Esophagus mucosa (tissue), 1 donor: Measurements from ENCODE around the gene HOXD10. TPM values are rescaled to one million over a fixed set of nuclear protein-coding genes. Genes with fewer than 3 reads are reported as not detected.

Experiments
- ATAC-seq: fragments of 200-7000 bp; cut with Tn5 transposase; one replicate; pipeline ENCODE4 v1.9.1; 2020
- total RNA-seq: library from RNA; stranded (reverse); gene quantifications from one replicate; pipeline ENCODE4 v1.2.4, GENCODE V29; 2023
- donor health status: DM: yes; HTN: yes; CAD: no.

Gene HOXD10
- total RNA-seq, 1 donor from 2014 or later = 0.24 TPM

DNA sequence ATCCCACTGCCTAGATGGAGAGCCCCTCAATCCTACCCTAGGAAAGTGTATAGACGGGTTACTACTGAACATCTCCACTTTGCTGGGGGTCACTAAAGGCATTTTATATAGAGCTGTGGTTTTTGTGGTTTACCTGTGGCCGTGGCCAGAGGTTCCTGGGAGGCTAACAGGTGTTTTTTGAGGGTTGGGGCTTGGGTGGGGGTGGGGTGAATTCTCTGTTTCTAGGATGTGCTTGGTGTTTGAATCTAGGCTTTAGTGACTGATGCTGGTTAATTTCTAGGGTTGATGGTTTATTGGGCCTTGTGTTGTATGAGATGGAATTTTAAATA is 20.6 kb downstream of the HOXD10 start:
- ATAC-seq = no peak

DNA sequence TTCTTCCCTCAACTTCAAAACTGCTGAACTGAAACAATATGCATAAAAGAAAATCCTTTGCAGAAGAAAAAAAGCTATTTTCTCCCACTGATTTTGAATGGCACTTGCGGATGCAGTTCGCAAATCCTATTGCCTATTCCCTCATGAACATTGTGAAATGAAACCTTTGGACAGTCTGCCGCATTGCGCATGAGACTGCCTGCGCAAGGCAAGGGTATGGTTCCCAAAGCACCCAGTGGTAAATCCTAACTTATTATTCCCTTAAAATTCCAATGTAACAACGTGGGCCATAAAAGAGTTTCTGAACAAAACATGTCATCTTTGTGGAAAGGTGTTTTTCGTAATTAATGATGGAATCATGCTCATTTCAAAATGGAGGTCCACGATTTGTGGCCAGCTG is 21.3 kb downstream of the HOXD10 start:
- no peak for ATAC-seq

DNA sequence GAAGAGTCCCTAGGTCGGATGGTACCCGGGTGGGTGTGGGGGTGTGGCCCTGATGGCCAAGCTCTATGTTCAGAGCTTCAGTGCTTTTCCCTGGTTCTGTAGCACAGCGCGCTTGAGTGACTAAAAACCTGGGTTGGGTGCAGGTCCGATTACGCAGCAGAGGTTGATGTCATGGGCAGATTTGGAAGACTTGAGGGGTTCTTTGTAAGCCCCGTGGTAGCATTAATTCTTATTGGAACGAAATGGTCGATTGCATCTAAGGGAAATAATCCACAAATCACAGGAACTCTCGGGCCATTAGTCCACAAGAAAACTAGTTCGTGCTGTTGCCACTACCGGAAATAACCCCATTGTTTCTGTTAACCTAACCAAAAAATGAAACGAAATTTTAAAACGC is 21.9 kb downstream of the HOXD10 start:
- no peak for ATAC-seq

GRCh38 chr2:176138923-176139660 is 22.5 kb downstream of the HOXD10 start:
- ATAC-seq = no peak

GRCh38 chr2:176139661-176140512 is 23.3 kb downstream of the HOXD10 start:
- ATAC-seq = no peak

DNA sequence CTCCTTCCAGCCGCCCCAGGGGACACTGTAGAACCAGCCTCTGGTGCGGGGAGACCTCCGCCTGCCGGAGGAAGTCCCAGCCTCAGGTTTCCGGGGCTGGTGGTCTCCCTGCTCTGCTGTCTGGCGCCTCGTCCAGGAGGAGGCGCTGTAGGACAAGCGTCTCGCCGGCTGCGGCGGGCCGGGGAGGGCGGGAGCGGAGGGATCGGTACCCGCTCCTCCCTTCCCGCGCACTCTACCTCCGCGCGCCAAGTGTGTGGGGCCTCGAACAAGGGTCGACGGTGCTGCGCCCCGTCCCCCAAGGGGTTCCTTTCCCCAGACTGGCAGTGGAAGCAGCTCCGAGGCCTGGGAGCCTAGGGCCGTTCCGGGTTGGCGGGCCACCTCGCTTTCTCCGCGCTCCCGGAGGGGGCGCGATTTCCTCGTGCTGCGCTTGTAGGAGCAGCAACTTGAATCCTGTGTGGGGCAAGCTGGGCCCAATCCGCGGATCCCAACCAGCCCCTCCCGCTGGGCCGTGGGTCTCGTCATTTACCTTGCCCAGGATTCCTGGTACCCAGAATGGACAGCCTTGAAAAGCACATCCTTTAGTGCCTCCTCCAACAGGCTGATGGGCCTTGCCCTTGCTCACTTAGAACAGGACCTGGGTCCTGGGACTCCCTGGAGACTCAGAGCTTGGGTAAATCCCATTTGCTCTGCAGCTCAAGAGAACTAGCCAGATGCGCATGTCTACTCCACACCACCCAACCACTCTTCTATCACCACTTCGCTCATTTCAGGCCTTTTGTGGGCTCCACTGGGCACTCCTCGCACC is 24.1 kb downstream of the HOXD10 start:
- ATAC-seq = peak; percentile 83

- no peak for ATAC-seq
Observed at GRCh38 chr2:176142281-176142680, 25.7 kb downstream of the HOXD10 start.

DNA sequence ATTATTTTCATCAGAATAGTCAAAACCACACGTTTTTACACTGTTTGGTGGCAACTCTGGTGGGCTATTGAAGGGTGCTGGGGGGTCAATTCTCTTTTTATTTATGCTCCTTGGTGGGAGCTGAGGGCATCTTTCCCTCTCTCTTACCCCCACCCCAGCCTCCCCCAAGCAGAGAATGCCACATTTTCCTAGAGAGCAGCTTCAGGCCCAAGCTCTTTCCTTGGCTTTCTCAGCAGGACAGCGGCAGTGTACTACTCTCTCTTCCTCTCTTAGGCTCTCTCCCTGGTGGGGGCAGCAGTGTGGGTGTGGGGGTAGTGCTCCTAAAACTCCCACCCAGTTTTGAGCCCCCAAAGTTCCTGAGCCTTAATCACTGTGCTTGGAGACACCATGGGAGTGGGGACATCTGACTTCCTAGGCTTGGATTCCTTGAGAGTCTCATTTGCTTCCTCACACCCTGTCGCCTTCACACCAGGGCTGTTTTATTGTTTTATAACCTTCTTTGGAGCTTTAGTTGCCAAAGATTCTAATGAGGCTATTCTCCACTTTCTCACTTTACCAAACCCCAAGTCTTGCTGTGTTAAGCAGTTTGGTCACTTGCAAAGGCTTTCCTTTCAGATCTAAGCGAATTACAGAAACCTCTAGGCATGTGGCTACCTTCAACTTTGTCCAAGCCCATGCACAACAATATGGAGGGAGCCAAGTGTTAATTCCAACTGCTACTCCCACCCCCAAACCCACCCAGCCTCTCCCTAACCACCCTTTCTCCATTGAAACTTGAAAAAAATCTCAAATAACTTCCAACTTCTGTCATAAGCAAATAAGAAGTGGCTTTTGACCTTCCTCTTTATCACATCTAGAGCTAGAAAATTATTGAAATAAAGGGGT is 28.7 kb downstream of the HOXD10 start:
- ATAC-seq = no peak

- ATAC-seq = no peak
Observed at GRCh38 chr2:176146101-176146500, 29.5 kb downstream of the HOXD10 start.

GRCh38 chr2:176146645-176147044 is 30.1 kb downstream of the HOXD10 start:
- no peak for ATAC-seq

DNA sequence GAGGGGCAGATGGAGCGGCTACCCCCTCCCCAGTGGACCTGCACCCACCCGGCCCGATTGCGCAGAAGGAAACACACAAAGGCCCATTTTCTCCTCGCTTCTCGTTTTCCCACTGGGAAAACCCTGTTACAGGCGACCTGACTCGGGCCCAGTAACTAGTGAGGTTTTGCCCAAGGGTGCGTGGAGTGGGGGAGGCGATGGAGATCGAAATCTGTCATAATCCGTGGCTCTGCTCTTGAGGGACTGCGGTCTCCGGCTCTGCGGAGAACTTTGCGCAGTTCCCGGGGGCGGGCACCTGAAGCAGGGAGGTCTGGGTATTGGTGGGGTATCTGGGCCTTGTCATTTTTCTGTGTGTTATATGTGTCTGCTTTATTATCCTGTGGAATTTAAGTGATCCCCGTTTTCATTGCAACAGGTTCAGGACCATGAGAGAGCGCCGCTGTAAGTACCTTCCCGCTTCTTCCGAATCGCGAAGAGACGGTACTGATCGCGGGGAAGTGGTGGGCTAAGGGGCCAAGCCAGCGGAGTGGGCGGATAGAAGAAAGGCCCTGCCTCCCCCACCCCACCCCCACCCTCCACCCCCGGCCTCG is 30.7 kb downstream of the HOXD10 start:
- ATAC-seq = no peak

- no peak for ATAC-seq
Observed at GRCh38 chr2:176147800-176148496, 31.4 kb downstream of the HOXD10 start.

DNA sequence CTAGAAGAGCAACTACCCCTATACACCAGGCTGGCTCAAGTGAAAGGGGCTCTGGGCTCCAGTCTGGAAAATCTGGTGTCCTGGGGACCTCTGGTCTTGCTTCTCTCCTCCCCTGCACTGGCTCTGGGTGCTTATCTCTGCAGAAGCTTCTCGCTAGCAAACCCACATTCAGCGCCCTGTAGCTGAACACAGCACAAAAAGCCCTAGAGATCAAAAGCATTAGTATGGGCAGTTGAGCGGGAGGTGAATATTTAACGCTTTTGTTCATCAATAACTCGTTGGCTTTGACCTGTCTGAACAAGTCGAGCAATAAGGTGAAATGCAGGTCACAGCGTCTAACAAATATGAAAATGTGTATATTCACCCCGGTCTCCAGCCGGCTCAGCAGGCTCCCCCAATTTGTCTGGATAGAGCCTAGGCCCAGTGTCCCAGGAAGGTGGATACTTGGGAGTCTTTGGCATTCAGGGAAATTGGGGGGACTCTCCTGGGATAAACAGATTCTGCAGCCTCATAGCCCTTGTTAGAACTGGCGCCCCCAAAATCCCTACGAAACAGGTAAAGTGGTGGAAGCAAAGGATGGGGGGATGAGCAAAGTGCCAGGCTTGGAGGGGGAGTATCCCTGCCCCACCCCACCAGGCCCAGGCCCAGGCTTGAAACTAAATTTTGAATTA is 32.3 kb downstream of the HOXD10 start:
- ATAC-seq = peak; percentile 22

- no peak for ATAC-seq
Observed at GRCh38 chr2:176149481-176149938, 32.9 kb downstream of the HOXD10 start.

DNA sequence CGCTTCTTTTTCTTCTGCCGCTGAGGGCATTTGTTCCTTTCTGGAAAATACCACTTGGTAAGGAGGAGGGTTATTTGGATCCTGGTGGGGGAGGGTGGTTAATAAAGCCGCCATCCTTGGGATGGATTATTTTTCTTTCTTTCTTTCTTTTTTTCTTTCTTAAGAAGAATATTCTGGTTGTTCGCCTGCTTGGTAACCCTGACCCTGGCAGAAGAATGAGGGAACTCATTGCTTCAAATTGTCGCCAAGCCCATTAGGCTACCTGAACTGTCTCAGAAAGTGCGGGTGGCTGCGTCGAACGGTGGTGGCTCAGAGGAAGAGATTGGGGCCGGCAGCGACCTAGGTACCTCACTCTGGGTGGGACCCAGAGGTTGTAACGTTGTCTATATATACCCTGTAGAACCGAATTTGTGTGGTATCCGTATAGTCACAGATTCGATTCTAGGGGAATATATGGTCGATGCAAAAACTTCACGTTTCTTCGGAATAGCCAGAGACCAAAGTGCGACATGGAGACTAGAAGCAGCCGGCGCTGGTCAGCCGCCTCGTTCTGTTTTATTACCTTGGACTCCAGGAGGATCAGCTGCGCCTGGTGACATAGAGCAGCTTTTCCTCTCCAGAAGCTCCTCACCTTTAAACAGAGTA is 33.5 kb downstream of the HOXD10 start:
- no peak for ATAC-seq

DNA sequence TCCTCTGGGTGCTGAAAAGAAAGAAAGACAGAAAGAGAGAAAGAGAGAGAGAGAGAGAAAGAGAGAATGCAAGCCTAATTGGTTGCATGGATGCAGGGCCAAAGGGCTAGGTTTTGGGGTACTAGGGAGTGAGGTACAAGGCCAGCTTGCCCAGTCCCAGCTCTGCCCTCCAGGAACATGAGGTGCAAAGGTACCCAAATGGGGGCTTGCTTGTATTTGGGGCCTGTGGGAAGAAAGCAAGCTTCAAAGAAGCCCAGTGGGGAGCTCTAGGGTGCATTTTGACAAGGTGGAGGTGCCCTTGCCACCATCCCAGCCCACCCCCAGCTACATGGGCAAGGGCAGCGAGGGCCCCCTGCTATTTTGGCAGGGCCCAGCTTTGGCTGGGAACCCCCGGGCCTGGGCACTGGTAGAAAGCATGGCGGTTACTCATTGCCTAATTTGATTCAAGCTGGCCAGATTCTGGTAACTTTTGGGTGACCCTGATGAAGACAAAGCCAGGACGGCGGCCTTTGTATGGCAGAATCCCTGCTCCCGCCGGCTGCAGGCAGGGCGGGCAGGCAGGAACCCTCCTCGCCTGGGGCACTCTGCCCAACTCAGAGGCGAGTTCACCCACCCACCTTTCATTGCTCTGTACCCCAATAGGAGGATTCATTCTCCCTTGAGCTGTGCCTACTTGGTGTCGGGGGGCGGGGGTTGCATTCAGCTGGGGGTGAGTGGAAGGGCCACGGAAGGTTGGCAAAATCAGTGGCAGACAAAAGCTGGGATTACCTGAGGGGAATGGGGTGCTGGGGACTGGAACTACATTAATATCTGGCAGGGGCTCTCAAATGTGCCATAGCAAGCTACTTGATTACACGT is 34.2 kb downstream of the HOXD10 start:
- ATAC-seq = no peak

DNA sequence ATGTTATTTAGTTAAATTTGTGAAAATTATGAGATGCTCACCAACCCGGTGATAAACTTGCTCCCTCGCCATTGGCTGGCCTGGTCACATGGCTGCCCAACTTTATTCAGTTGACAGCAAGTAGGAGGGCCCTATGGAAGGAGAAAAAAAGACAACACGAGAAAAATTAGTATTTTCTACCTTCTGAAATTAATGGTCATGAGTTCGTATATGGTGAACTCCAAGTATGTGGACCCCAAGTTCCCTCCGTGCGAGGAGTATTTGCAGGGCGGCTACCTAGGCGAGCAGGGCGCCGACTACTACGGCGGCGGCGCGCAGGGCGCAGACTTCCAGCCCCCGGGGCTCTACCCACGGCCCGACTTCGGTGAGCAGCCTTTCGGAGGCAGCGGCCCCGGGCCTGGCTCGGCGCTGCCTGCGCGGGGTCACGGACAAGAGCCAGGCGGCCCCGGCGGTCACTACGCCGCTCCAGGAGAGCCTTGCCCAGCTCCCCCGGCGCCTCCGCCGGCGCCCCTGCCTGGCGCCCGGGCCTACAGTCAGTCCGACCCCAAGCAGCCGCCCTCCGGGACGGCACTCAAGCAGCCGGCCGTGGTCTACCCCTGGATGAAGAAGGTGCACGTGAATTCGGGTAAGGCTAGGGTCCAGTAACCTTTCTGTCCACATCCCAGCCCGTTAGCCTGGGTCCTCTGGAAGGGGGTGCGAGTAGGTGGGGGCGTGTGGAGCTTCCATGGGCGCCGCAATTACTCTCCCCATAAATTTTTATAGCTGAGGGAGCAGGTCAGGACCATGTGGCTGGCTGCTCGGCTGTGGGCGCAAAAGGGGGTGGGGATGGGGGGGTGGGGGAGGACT is 35.1 kb downstream of the HOXD10 start, which contains the start of gene HOXD4:
Gene HOXD4 (plus strand): TSS at position 109 of the 846 bp plus-strand sequence. CDS start 84 bp downstream, at position 193.
- no peak for ATAC-seq
